ENCODE data around the gene STXBP4. TPM values are rescaled to one million over a fixed set of nuclear protein-coding genes. Genes with fewer than 3 reads are reported as not detected.

STXBP4 gene
- total and polyA plus RNA-seq, 5 experiments from 2014 or later, result 3.1 to 6.4 (median 4.1) TPM

DNA sequence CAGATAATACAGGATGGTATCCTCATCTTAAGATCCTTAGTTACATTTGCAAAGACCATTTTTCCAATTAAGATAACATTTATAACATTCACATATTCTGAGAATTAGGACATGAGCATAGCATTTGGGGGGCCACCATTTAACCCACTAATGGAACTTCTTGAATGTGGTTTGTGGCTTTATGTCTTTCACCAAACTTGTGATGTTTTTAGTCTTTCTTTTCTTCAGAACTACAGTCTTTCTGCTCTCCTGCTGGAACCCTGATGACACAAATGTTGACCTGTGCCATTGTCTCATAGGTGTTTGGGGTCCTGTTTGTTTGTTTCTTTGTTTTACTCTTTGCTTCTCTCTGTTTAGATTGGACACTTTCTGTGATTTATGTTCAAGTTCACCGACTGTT is 23.3 kb upstream of the STXBP4 start:
- peaks cover 0 to 7% (median 3%) of the 10 kb centered on the region in 4 donors for H3K4me1 Mint-ChIP-seq
- no peaks in the 10 kb centered on the region for H3K9me3 Mint-ChIP-seq
- H3K36me3 Mint-ChIP-seq, result peaks cover 0 to 7% (median 0%) of the 10 kb centered on the region in 3 donors
- H3K4me3 Mint-ChIP-seq, result no peak overlapping the region
- H3K27me3 Mint-ChIP-seq, result peaks cover 6 to 16% (median 8%) of the 10 kb centered on the region in 5 donors
- no peak for DNase-seq
- POLR2A ChIA-PET, result no interaction called here
- H3K27ac Mint-ChIP-seq, result no peak overlapping the region
- no peak for ATAC-seq

DNA sequence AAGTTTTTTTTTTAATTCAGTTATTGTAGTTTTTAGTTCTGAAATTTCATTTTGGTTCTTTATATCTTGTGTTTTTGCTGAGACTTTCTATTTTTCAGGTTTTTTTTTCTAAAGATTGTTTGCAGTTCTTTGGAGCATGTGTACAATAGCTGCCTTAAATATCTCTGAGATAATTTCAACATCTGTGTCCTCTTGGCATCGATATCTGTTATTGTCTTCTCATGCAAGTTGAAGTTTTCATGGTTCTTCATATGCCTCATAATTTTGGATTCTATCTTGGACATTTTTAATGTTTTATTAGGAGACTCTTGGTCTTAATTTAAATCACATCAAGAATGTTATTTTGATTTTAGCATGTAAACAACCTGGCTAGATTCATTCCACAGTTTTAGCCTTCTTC is 22.9 kb upstream of the STXBP4 start:
- H3K9me3 Mint-ChIP-seq, result no peaks in the 10 kb centered on the region
- peaks cover 0 to 7% (median 3%) of the 10 kb centered on the region in 4 donors for H3K4me1 Mint-ChIP-seq
- no peak overlapping the region for H3K27ac Mint-ChIP-seq
- ATAC-seq, result no peak
- no peak for DNase-seq
- peaks cover 0 to 7% (median 0%) of the 10 kb centered on the region in 3 donors for H3K36me3 Mint-ChIP-seq
- H3K4me3 Mint-ChIP-seq, result no peak overlapping the region
- peaks cover 6 to 16% (median 8%) of the 10 kb centered on the region in 5 donors for H3K27me3 Mint-ChIP-seq
- POLR2A ChIA-PET, result no interaction called here

DNA sequence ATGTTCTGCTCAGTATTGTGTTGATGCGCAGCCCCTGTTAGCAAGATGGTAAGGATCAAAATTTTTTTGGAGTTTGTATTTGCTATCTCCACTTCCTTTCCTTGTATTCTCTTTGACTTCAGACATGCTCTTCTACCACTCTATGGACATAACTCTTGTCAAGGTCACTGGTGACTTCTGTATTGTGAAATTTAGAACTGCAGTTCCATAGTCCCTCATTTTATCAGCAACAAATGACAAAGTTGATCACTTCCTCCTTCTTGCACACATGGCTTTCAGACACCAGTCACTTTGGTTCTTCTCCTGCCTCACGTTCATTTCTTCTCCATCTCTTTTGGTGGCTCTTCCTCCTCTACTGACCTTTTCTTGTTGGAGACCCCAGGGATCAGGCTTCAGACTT is 21.2 kb upstream of the STXBP4 start:
- no peaks in the 10 kb centered on the region for H3K9me3 Mint-ChIP-seq
- H3K27me3 Mint-ChIP-seq, result peaks cover 6 to 16% (median 8%) of the 10 kb centered on the region in 5 donors
- POLR2A ChIA-PET, result no interaction called here
- ATAC-seq (no peak), DNase-seq (no peak)
- peaks cover 0 to 7% (median 3%) of the 10 kb centered on the region in 4 donors for H3K4me1 Mint-ChIP-seq
- H3K4me3 Mint-ChIP-seq, result no peak overlapping the region
- no peak overlapping the region for H3K27ac Mint-ChIP-seq
- peaks cover 0 to 7% (median 0%) of the 10 kb centered on the region in 3 donors for H3K36me3 Mint-ChIP-seq

DNA sequence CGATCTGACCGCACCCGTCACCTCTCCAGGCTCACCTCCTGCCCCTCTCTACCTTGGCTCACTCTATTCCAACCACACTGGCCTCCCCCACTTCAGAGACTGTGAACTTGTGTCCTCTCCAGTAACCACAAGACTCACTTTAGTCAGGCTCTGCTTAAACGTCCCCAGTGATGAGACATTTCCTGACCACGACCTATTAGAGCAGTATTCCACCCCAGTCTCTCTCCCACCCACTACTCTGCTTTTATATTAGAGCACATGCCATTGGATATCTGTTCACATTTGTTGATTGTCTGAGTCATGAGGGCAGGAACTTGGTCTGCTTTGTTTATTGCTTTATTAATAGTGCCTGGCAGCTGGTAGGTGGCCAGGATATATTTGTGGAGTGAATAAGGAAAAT is 20.2 kb upstream of the STXBP4 start:
- Mint-ChIP-seq H3K36me3 (peaks cover 0 to 7% (median under 1%) of the 10 kb centered on the region in 3 donors), H3K27me3 (peaks cover 6 to 16% (median 8%) of the 10 kb centered on the region in 5 donors), H3K9me3 (no peaks in the 10 kb centered on the region), H3K27ac (no peak overlapping the region), H3K4me1 (peaks cover 0 to 7% (median 3%) of the 10 kb centered on the region in 4 donors), H3K4me3 (no peak overlapping the region)
- POLR2A ChIA-PET, result no interaction called here
- no peak for DNase-seq
- no peak for ATAC-seq

DNA sequence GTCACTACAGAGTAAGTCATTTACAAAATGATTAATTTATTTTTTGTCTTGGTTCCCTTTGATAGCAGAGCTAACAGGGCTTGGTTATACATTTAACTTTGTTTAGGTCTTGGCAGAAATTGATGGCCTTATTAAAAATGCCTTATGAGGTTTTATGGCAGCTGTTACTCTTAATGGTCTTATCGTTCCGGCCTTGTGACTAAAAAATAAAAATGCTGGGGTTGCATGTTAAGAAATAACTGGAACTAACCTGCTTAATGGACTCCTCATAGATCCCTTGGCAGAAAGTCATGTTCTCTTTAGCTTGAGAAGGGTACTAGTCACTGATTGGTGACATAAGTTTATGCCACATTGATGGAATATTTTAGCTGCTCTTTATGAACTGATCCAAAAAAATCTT is 18.4 kb upstream of the STXBP4 start:
- Mint-ChIP-seq H3K4me1 (peaks cover 0 to 7% (median 3%) of the 10 kb centered on the region in 4 donors), H3K27me3 (peaks cover 0 to 11% (median 5%) of the 10 kb centered on the region in 5 donors), H3K4me3 (no peak overlapping the region), H3K9me3 (no peaks in the 10 kb centered on the region), H3K27ac (no peak overlapping the region), H3K36me3 (peaks cover 0 to 7% (median 3%) of the 10 kb centered on the region in 3 donors)
- ATAC-seq, result no peak
- POLR2A ChIA-PET, result interaction anchor here (0.6 kb wide), 1 partner anchor 9 kb away, joined by 4 read pairs; no protein-coding TSS in a partner anchor
- no peak for DNase-seq

DNA sequence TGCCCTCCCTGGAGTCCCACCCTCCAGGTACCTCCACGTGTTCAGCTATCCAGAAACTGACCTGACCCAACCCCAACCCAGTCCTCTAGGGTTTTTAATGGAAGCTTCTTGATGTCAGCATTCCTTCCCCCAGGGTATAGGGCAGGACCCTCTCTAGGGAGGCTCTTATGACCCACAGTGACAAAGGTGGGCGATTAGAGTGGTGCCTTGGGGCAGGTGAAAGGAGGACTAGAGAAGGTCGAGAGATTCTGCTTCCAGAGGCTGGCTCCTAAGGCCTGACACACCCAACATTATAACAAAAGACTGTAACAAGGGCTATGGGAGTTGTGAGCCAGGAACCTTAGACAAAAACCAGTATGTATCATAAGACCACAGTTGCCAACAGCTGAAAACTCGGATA is 17.3 kb upstream of the STXBP4 start:
- H3K36me3 Mint-ChIP-seq, result peaks cover 0 to 7% (median 3%) of the 10 kb centered on the region in 3 donors
- no peak overlapping the region for H3K27ac Mint-ChIP-seq

DNA sequence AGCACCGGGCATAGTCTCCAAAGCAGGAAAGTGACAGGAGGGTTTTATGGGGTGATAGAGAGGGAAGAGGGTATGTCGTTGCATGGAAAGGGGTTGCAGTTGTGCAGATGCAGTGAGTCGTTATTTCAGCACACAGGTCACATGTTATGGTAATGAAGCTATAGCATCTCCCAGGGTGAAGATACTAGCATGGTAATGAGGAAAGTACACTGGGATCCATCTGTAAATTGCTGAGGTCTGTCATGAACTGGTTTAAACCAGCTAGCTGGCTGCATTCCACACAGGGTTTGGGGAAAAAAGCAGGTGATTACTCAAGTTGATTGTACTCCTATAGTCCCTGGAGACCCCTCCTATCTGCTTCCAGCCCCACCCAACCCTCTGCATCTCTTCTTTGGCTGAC is 11.8 kb upstream of the STXBP4 start:
- Mint-ChIP-seq H3K4me1 (peaks cover 0 to 5% (median 0%) of the 10 kb centered on the region in 4 donors), H3K36me3 (peaks cover 5 to 50% (median 8%) of the 10 kb centered on the region in 3 donors), H3K4me3 (no peak overlapping the region), H3K9me3 (no peaks in the 10 kb centered on the region), H3K27me3 (no peaks in the 10 kb centered on the region), H3K27ac (peak overlapping the region in 5 of 10 donors; percentile 16 to 61 (median 37))
- POLR2A ChIA-PET, result no interaction called here
- ATAC-seq (no peak), DNase-seq (no peak)

More for the DNA sequence above, 17.3 kb upstream of the STXBP4 start:
- H3K9me3 Mint-ChIP-seq, result no peaks in the 10 kb centered on the region
- H3K4me3 Mint-ChIP-seq, result no peak overlapping the region
- POLR2A ChIA-PET, result interaction anchor here (0.9 kb wide), 1 partner anchor 17 kb away, joined by 3 read pairs; the partner anchor contains the start of genes COX11 and STXBP4
- H3K27me3 Mint-ChIP-seq, result peaks cover 0 to 7% (median 2%) of the 10 kb centered on the region in 5 donors
- ATAC-seq, result no peak
- peaks cover 0 to 5% (median 2%) of the 10 kb centered on the region in 4 donors for H3K4me1 Mint-ChIP-seq
- no peak for DNase-seq

DNA sequence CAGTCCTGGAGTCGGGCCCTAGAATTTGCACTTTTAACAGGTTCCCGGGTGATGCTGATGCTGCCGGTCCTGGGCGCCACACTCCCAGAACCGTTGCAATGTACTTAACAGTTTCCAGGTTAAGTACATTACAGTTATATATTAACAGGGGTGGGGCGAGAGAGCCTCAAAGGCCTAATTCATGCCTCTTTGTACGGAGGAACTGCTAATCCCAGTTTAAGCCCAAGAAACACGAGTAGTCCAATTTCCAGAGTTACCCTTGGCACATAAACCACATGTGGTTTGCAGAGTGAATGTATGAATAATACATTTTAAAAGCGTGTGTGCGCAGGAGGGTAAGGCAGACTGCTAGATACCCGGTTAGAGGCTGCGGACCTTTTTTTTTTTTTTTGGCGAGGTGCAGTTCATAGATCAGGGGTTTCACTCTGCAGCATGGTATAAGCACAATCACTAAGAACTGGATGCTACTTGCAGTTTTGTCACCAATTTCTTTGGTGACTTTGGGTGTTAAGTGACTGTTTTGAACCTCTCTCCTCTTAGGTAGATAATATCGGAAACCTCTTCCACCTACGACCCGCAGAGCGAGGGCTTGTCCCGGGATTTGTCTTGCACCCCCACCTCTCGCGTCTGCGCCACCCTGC is 824 bp upstream of the STXBP4 start:
- POLR2A ChIA-PET, result interaction anchor here (0.5 to 1.0 kb wide), 2 partner anchors 12 to 17 kb away, joined by 3 to 4 read pairs; no protein-coding TSS in a partner anchor
- Mint-ChIP-seq H3K27me3 (no peaks in the 10 kb centered on the region), H3K27ac (peak overlapping the region in 1 of 10 donors; percentile 71), H3K9me3 (no peaks in the 10 kb centered on the region), H3K36me3 (peaks cover 0 to 30% (median 6%) of the 10 kb centered on the region in 3 donors), H3K4me3 (no peak overlapping the region), H3K4me1 (peaks cover 10 to 37% (median 25%) of the 10 kb centered on the region in 4 donors)
- DNase-seq (peak in 1 of 10 donors; percentile 3), ATAC-seq (peak; percentile 19 to 30)

DNA sequence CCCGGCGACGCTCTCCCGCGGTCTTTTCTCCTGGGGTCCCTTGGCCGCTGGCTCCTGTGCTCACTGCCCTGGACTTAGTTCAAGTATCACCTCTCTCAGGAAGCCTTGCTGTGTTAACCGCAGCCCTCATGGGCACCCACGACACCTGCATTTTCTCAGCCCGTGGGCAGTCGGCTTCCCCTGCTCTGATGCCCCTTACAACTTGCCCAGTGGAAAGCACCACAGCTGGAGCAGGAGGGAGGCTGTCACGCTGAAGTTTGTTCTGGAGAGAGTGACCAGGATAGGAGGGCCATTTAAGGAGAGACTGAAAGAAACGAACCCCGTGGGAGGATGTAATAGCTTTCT is 395 bp downstream of the STXBP4 start:
- DNase-seq, result peak in 3 of 10 donors; percentile 5 to 65 (median 6)
- Mint-ChIP-seq H3K27ac (no peak overlapping the region), H3K4me1 (peaks cover 12 to 38% (median 25%) of the 10 kb centered on the region in 4 donors), H3K9me3 (no peaks in the 10 kb centered on the region), H3K36me3 (peaks cover 0 to 18% (median 3%) of the 10 kb centered on the region in 3 donors), H3K27me3 (no peaks in the 10 kb centered on the region), H3K4me3 (no peak overlapping the region)
- POLR2A ChIA-PET, result interaction anchor here (0.9 kb wide), 1 partner anchor 9 kb away, joined by 4 read pairs; no protein-coding TSS in a partner anchor
- ATAC-seq, result peak; percentile 21 to 34

DNA sequence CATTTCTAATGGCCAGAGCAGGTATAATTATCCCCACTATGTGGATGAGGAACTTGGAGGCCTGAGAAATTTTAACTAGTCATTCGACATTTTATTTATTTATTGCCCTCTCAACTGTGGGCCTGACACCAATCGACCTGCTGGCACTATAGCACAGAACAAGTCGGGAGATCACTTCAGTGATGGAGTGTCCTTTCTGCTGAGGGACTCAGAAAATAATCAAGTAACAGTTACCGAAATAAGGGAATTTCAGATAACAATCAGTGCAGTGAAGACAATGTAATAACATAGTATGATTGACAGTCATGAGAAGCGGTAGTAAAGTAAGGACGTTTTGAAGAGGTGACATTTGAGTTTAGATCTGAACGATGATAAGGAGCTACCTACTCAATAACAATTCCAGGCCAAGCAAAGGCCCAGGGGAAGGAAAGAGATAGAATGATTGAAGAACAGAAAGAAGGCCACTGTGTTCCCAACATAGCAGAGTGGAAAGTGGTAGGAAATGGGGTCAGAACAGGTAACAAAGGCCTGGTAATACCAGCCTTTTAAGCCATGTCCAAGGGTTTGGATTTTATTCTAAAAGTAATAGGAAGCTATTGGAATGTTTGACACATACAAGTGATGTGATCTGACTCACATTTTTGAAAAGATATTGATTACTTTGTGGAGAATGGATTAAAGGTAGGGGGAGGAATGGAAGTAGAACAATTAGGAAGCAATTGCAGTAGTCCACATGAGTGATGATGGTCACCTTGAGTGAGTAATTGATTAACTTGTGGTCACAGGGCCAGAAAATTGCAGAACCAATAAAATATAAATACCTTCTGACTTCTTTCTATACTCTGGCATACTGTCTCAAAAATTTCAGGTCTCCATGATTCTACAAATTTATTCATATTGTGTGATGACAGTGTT is 1.4 kb downstream of the STXBP4 start:
- POLR2A ChIA-PET, result interaction anchor here (0.9 kb wide), 1 partner anchor 8 kb away, joined by 4 read pairs; no protein-coding TSS in a partner anchor
- no peak for DNase-seq
- peak overlapping the region in 1 of 10 donors; percentile 53 for H3K4me3 Mint-ChIP-seq
- H3K27ac Mint-ChIP-seq, result no peak overlapping the region
- H3K4me1 Mint-ChIP-seq, result peaks cover 12 to 35% (median 25%) of the 10 kb centered on the region in 4 donors
- H3K9me3 Mint-ChIP-seq, result no peaks in the 10 kb centered on the region
- ATAC-seq, result no peak
- H3K27me3 Mint-ChIP-seq, result no peaks in the 10 kb centered on the region
- H3K36me3 Mint-ChIP-seq, result peaks cover 0 to 11% (median 0%) of the 10 kb centered on the region in 3 donors

DNA sequence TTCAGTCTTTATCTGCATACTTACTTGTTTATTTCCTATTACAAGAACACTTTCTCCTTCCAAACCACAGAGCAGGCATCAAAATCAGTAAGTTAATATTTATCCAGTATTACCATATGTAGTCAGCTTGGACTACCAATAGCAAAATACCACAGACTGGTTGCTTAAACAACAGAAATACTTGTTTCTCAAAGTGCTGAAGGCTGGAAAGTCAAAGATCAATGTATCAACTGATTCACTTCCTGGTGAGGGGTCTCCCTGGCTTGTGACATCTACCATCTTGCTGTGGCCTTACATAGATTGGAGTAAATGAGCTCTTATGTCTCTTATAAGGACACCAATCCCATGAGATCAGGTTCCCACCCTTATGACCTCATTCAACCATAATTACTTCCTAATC is 2.6 kb downstream of the STXBP4 start:
- ATAC-seq, result no peak

DNA sequence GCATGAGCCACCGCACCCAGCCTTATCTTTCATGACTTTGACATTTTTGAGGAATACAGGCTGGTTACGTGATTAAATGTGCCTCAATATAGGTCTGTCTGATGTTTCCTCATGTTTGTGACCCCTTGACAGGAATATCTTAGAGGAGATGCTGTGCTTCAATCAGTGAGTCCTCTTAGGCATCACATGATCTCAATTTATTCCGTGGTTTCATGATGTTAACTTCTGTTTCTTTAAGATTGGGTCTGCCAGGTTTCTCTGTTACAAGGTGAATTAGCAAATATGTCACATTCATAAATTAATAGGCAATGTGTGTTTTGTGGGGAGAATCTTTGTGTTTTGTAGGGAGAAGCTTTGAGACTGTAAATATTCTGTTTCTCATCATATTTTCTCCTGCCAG is 3.3 kb downstream of the STXBP4 start:
- no peaks in the 10 kb centered on the region for H3K36me3 Mint-ChIP-seq
- POLR2A ChIA-PET, result no interaction called here
- no peak overlapping the region for H3K4me3 Mint-ChIP-seq
- no peaks in the 10 kb centered on the region for H3K27me3 Mint-ChIP-seq
- H3K27ac Mint-ChIP-seq, result no peak overlapping the region
- DNase-seq (no peak), ATAC-seq (no peak)
- H3K9me3 Mint-ChIP-seq, result no peaks in the 10 kb centered on the region
- peaks cover 9 to 27% (median 16%) of the 10 kb centered on the region in 4 donors for H3K4me1 Mint-ChIP-seq

More for the DNA sequence above, 2.6 kb downstream of the STXBP4 start:
- POLR2A ChIA-PET, result no interaction called here
- DNase-seq, result no peak
- Mint-ChIP-seq H3K4me3 (no peak overlapping the region), H3K27ac (peak overlapping the region in 2 of 10 donors; percentile 43 to 56), H3K4me1 (peaks cover 12 to 31% (median 23%) of the 10 kb centered on the region in 4 donors), H3K9me3 (no peaks in the 10 kb centered on the region), H3K27me3 (no peaks in the 10 kb centered on the region), H3K36me3 (peaks cover 0 to 2% (median 0%) of the 10 kb centered on the region in 3 donors)

Data from naive thymus-derived CD8-positive, alpha-beta T cell (primary cell).